Measurements from ENCODE around the gene DHODH. TPM values are rescaled to one million over a fixed set of nuclear protein-coding genes. Genes with fewer than 3 reads are reported as not detected.

The DHODH gene
- total and polyA plus RNA-seq, 2 of the 8 experiments (the other 6 are each of a cell fraction or from before 2014, with no cell fraction given): 9.1 to 19.4 TPM

DNA sequence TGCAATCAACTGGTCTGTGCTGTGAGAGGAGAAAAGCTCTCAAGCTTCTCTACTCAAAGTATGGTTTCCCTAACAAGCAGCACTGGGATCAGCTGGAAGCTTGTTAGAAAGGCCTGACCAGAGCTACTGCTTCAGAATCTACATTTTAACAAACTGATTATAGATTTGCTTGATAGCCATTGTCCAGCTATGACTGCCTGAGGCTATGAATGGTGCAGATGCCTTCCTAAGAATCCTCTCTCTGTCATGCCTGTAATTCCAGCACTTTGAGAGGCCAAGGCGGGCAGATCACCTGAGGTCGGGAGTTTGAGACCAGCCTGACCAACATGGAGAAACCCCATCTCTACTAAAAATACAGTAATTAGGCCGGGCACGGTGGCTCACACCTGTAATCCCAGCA lies 37.0 kb upstream of the DHODH start:
- CTCF ChIA-PET (ENCODE audit: partially characterized antibody): interaction anchor here (1.0 to 4.7 kb wide), 3 partner anchors 10 to 50 kb away, joined by 3 to 33 read pairs (median 5); no protein-coding TSS in a partner anchor
- H3K56ac ChIP-seq (replicated peaks; ENCODE audit: insufficient read length, low read depth, low read length): no peak overlapping the region
- H3K18ac ChIP-seq (ENCODE audit: extremely low read depth, low read length): no peak overlapping the region
- H4K5ac ChIP-seq (ENCODE audit: insufficient read length, low read depth, low read length): no peak overlapping the region
- H2BK20ac ChIP-seq (ENCODE audit: low read length): no peak overlapping the region
- H3K27ac ChIP-seq (ENCODE audit: low read depth, low read length): no peak overlapping the region
- H2AFZ ChIP-seq (ENCODE audit: low read length): no peak overlapping the region
- H3K9me3 ChIP-seq (ENCODE audit: insufficient read depth in 2 of 2, low read depth in 1 of 2, low read length in 1 of 2): no peaks in the 10 kb centered on the region
- FAIRE-seq (no peak), DNase-seq (ENCODE audit: low read depth in 1 of 2, low spot score in 2 of 2) (no peak)
- no peaks in the 10 kb centered on the region; a peak in 1 of 7 replicates for H3K27me3 ChIP-seq (replicated peaks in 1 of 4; ENCODE audit: control insufficient read depth in 3 of 4, extremely low read depth in 1 of 4, insufficient read depth in 3 of 4, low read length in 3 of 4)
- no peak overlapping the region for H2BK120ac ChIP-seq (replicated peaks; ENCODE audit: low read depth, low read length)
- H4K91ac ChIP-seq (replicated peaks; ENCODE audit: insufficient read length, low read length): no peak overlapping the region
- no peak overlapping the region for H2BK5ac ChIP-seq (ENCODE audit: low read depth, low read length)
- 87% methylated on average over 4 of the region's 4 CpGs; no CpG with 5 or more reads in 1 of the 2 experiments for WGBS, 2 experiments (ENCODE audit: extremely low coverage in 1 of 2, insufficient coverage in 1 of 2, insufficient read length in 1 of 2, insufficient replicate concordance in 2 of 2, low coverage in 1 of 2, low lambda C conversion rate in 2 of 2, missing lambda C conversion rate in 1 of 2)
- no peaks in the 10 kb centered on the region for H3K36me3 ChIP-seq (ENCODE audit: control insufficient read depth in 2 of 4, insufficient read depth in 4 of 4, low read length in 3 of 4)
- TF ChIP-seq SP2 (IDR thresholded peaks at IDR 0.05; ENCODE audit: low read length): no peak
- TF ChIP-seq PHF8 (conservative IDR thresholded peaks at IDR 0.05; ENCODE audit: low read depth, low read length): no peak
- no peaks in the 10 kb centered on the region for H3K79me2 ChIP-seq (ENCODE audit: control insufficient read depth in 1 of 2, insufficient read depth in 2 of 2, low read length in 2 of 2)
- POLR2A ChIA-PET (ENCODE audit: partially characterized antibody): no interaction called here
- no peaks in the 10 kb centered on the region for H3K23me2 ChIP-seq (ENCODE audit: low read depth, low read length)
- H2BK15ac ChIP-seq (ENCODE audit: low read length): no peak overlapping the region
- no peak overlapping the region for H3K23ac ChIP-seq (ENCODE audit: insufficient read length)
- no peak overlapping the region for H4K8ac ChIP-seq (ENCODE audit: extremely low read depth, insufficient read depth, low read length)
- H3K79me1 ChIP-seq (ENCODE audit: low read depth, low read length): no peaks in the 10 kb centered on the region
- no peak overlapping the region for H3K4me3 ChIP-seq (ENCODE audit: extremely low read depth in 1 of 4, insufficient read depth in 2 of 4, low read depth in 3 of 4, low read length in 4 of 4)
- H3K4me1 ChIP-seq (replicated peaks in 1 of 4; ENCODE audit: control insufficient read depth in 3 of 4, insufficient read depth in 4 of 4, low read length in 3 of 4): no peaks in the 10 kb centered on the region; a peak in 1 of 7 replicates
- no peak overlapping the region for H3K14ac ChIP-seq (ENCODE audit: insufficient read length)
- H3K4me2 ChIP-seq (ENCODE audit: insufficient read depth in 1 of 2, low read depth in 2 of 2, low read length in 2 of 2): no peak overlapping the region
- no peaks in the 10 kb centered on the region for H4K20me1 ChIP-seq (replicated peaks in 1 of 2; ENCODE audit: control insufficient read depth in 1 of 2, insufficient read depth in 2 of 2, low read length in 2 of 2)
- H2BK12ac ChIP-seq (ENCODE audit: low read depth, low read length): no peak overlapping the region
- no peak overlapping the region for H2AK5ac ChIP-seq (ENCODE audit: low read depth, low read length)
- H3K9ac ChIP-seq (replicated peaks in 1 of 4; ENCODE audit: extremely low read depth in 1 of 4, low read depth in 3 of 4, low read length in 3 of 4): no peak overlapping the region
- H3K4ac ChIP-seq (replicated peaks; ENCODE audit: insufficient read length, low read depth, low read length): no peak overlapping the region
